Stimulated activated CD4-positive, alpha-beta T cell treated with anti-CD3 and anti-CD28 coated beads, Interleukin-1b, Interleukin-23, amount 100 ng/mL, for 1 hour (primary cell): Measurements from ENCODE around the gene C3orf20.

ENCODE experiments used
- DNase-seq, 2 donors: peaks; one replicate each; pipeline ENCODE4 v3.0.0-alpha.2; 2020; ENCODE audit warnings: low read depth in 2 of 2

C3orf20 gene

GRCh38 chr3:14774431-14774830 lies 99.5 kb downstream of the C3orf20 start:
- DNase-seq: no peak

GRCh38 chr3:14775011-14775410 lies 100.1 kb downstream of the C3orf20 start:
- no peak for DNase-seq

- DNase-seq: no peak
Measured at GRCh38 chr3:14775563-14775962, 100.6 kb downstream of the C3orf20 start.

GRCh38 chr3:14779069-14779685 lies 104.2 kb downstream of the C3orf20 start:
- no peak for DNase-seq

- DNase-seq: no peak
Measured at GRCh38 chr3:14780927-14781507, 106.1 kb downstream of the C3orf20 start.

- no peak for DNase-seq
Measured at GRCh38 chr3:14783480-14784086, 108.6 kb downstream of the C3orf20 start.

GRCh38 chr3:14784087-14784681 lies 109.2 kb downstream of the C3orf20 start:
- DNase-seq: no peak

- no peak for DNase-seq
Measured at GRCh38 chr3:14785207-14786155, 110.5 kb downstream of the C3orf20 start.

- DNase-seq: no peak
Measured at GRCh38 chr3:14786369-14786768, 111.4 kb downstream of the C3orf20 start.

- no peak for DNase-seq
Measured at GRCh38 chr3:14787630-14788029, 112.7 kb downstream of the C3orf20 start.

- no peak for DNase-seq
Measured at GRCh38 chr3:14788644-14789043, 113.7 kb downstream of the C3orf20 start.

- no peak for DNase-seq
Measured at GRCh38 chr3:14789221-14789620, 114.3 kb downstream of the C3orf20 start.

- no peak for DNase-seq
Measured at GRCh38 chr3:14789640-14790285, 114.8 kb downstream of the C3orf20 start.

- no peak for DNase-seq
Measured at GRCh38 chr3:14791343-14791945, 116.5 kb downstream of the C3orf20 start.

- no peak for DNase-seq
Measured at GRCh38 chr3:14792691-14793121, 117.8 kb downstream of the C3orf20 start.

GRCh38 chr3:14793126-14793857 lies 118.4 kb downstream of the C3orf20 start:
- DNase-seq: no peak

- no peak for DNase-seq
Measured at GRCh38 chr3:14793858-14794234, 118.9 kb downstream of the C3orf20 start.

GRCh38 chr3:14794435-14794834 lies 119.5 kb downstream of the C3orf20 start:
- no peak for DNase-seq

- no peak for DNase-seq
Measured at GRCh38 chr3:14795996-14796395, 121.1 kb downstream of the C3orf20 start.

GRCh38 chr3:14796403-14797077 lies 121.6 kb downstream of the C3orf20 start:
- DNase-seq: no peak
